HG03175 (cell line): ENCODE data around the gene KDM4C.

Experiments
- ATAC-seq: cut with Tn5 transposase; IDR thresholded peaks from one replicate; pipeline ENCODE4 v1.9.1; 2021; ENCODE audit warnings: mild to moderate bottlenecking, moderate library complexity; ENCODE audit not compliant: unreplicated experiment

KDM4C gene

DNA sequence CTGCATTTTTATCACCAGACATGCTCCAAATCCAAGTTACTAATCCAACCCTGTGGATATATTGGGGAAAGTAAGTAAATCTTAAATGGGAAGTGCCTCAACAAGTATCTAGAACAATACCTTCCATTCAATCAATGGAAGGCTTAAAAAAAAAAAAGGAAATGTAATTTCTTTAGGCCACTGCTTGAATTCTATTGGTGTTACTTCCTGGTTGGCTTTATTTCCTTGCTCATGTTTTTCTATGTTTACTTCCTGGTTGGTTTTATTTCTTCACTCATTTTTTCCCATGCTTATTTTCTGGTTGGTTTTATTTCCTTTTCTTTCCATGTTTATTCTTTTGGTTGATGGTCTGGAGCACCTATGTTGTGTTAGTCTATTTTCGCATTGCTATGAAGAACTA lies 363.9 kb downstream of the KDM4C start:
- ATAC-seq: no peak

DNA sequence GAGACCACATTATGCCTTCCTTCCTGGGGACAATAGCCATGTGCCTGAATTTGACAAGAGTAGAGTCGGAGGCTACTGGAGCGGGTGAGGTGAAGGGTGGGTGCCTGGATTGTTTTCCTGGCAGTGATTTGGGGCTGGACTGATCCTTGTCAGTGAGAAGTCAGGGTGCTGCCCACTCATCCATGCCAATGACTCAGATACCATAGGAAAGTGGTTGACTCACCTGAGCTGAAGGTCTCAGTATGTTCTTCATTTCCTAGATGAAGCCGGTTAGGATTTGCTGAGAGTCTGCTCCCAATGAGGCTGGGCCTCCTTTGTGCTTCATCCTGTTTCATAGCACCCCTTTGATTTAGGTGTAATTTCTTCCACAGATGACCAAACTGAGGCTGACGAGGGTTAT lies 366.0 kb downstream of the KDM4C start:
- no peak for ATAC-seq

DNA sequence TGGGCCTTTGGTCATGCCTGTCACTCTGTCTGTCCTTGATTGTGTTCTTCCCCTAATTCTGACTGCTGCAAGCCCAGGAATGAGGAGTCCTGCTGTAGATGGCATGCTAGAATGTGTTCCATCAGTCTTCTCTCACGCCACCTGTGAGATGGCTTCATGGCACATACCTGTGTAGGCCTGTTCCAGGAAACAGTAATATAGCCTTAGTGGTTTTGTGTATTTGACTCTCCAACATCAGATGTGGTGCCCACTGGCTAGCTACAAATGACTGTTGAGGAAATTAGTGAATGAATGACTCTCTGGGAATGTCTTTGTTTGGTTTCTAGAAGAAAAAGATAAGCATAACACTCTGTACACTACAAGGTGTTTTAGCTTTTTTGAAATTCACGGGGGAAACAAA lies 367.5 kb downstream of the KDM4C start:
- no peak for ATAC-seq

DNA sequence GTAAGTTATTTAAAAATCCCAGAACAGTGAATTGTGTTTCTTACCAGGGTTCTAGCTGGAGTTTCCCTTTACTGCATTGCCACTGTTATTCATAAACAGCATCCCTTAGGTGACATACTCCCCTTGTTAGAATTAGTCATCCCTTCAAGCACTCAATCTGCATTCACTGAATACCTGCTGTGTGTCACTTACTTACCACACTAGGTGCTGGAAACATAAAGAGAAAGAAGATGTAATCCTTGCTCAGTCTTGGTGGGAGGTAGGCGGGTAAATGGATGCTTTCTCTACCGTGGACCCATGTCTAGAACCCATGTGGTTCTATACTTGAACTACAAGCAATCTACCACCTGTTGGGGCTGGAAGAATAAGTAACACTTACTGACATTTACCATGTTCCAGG lies 371.6 kb downstream of the KDM4C start:
- no peak for ATAC-seq

DNA sequence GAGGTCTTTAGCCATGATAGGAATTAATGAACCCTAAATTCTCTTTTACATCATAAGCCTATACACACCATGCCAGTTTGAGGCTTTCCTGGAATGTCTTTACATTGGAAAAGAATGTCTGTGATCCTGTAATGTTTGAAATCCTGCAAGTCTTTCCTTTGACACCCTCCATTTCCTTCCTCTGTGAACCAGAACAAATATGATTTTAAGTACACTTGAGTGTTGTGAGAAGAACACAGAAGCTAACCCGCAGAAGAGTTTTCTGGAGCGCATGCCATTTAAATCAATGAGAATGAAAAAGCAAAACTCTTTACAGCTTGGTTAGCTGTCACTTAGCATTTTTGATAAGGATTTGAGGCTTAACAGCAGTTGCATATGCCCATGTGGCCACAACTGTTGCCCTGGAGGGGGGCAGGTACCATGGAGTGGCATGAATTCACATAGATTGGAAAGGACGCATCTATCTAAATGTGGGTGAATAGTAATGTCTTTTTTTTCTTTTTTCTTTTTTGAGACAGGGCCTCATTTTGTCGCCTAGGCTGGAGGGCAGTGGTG lies 372.6 kb downstream of the KDM4C start:
- no peak for ATAC-seq

DNA sequence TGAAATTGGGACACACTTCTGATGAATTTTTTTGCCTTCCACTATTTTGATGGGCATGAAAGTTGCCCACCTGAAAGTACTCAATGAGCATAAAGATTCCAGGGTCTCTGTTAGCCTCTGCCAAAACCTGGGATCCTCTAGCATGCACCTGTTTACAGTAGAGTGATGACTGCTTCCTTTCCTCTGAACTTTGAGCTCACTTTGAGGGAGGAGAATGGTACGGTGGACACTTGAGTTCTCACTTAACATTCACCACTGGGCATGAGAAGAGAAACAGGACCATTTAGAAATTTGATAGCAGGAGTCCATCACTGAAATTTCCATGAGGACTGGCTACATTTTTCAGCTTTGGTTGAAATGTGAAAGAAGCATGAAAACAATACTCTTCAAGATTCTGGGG lies 374.8 kb downstream of the KDM4C start:
- ATAC-seq: no peak

DNA sequence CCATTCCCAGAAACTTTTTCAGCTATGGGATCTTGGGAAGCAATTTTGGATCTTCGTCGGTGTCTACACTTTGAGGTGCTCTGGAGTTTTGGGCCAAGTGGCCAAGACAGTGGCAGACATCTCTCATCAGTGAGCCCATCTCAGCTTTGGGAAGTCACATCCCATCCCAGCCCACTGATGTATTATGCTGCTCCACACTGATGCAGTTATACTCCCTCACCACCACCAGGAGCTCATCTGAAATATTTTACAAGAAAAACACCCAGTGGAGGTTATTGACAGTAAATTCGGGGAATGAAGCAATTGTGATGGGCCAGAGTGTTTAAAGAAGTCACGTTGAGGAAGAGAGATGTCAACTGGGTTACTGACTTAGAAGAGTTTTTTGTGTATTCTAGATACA lies 378.0 kb downstream of the KDM4C start:
- no peak for ATAC-seq

DNA sequence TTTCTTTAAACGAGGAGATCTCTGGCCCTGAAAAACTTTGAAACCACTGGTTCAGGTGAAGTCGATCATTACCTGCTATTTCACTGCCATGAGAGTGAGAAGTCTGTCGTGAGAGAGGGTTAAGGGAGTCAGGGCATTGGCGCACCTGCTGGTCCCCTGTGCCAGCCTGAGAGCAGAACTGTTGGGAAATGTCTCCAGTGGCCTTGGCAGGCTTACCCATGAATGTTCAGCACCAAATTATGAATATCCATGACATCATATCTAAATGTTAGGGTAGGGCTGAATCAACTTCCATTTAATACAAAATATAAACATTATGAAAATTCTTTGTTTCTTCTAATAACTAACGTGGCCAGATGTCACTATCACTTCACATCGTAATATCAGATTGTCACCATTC lies 379.3 kb downstream of the KDM4C start:
- no peak for ATAC-seq

DNA sequence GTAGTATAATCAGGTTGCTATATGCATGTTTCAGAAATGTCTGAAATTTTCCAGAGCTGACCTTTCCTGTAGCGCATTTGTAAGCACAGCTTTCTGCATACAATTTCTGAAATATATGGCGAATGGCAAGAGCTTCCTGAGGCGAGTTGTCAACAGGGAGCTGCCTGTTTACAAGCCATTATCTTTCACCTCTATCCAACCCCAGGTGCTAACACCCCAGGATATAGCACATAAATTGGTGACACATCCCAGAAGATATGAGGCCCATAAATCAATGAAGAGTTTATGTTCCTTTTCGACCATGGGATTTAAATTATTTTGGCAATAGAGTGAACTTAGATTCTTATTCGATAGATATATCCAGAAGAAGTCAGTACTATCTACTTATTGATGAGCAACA lies 379.8 kb downstream of the KDM4C start:
- ATAC-seq: no peak

DNA sequence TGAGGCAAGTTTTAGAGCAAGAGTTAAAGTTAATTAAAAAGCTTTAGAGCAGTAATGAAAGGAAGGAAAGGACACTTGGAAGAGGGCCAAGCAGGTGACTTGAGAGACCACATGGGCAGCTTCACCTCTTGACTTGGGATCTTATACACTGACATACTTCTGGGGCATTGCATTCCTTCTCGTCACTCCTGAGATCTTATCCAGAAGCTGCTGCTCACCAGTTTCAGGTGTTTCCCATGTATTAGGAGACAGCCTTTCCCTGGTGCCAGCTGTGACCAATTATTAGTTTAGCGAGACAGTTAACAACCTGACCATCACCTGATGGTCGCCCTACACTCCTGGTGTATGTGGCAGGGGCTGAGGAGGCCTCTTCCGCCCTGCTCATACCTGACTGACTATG lies 382.1 kb downstream of the KDM4C start:
- no peak for ATAC-seq

DNA sequence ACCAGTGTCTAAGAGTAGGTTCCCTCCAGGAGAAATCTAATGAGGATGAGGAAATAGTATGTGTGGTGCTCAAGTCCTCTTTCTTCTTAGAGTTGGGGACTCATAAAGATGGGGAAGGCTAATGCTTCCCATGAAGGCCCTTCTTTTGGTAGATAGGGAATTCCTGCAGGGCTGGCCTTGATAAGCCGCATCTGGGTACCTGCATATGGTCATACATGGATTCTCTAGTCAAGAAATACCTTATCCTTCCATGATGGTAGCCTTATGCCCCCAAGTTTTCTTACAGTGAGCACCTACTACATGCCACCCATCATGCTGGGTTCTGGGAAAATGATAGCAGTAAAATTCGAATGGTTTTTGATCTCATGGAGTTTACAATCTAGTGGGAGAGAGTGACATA lies 382.6 kb downstream of the KDM4C start:
- ATAC-seq: no peak

DNA sequence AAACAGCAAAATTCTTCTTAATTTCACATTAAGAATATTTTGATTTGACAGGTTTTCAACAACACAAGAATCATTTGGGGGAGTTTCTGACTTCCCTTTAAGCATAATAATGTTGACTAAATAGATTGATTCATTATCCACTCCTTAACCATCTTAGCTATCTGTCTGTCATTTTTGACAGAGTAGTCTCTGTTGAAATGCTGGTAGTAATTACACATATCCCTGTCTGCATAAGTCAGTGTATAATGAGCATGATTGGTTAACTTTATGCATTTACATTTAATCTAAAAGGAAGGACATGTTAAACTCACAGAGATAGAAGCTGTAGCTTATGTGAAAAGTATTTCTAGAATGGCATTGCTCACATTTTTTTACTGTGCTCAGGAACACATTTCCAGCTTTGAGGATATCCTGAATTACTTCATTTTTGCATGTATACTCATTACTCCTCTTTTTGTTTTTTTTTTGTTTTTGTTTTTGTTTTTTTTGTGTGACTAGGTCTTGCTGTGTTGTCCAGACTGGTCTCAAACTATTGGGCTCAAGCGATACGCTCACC lies 385.9 kb downstream of the KDM4C start:
- ATAC-seq: no peak

DNA sequence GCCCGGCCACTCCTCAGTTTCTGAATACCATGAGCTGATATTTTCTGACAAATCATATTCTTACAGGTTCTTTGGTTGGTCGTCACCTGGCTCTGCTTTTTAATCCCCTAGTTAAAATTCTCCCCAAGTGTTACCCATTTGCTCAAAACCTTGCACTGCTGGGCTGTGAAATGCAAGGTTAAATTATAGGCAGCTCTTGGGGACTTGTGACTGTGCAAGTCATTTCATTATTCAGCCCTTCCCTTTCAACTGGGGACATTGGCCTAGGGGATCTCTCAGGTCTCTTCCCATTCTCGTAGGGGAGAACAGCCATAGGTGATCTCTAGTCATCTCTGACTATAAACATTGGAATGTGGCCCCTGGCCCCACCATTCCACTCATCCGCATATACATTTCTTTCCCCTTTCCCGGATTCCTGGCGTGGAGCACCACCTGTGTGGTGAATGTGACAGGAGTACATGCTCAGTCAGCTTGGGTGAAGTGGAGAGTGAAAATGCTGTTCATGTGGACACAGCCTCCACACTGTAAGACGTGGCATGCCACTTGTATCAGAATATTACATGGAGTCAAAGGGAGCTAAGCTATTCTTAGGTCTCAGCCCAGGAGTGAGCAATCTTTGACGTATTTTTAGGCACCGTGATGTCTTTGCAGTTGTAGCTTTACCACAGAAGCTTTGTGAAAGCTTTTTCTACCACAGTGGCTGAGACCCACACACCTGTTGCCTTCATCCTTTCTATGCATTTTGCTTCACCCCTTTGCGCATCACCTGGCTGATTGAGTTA lies 386.7 kb downstream of the KDM4C start:
- ATAC-seq: no peak

DNA sequence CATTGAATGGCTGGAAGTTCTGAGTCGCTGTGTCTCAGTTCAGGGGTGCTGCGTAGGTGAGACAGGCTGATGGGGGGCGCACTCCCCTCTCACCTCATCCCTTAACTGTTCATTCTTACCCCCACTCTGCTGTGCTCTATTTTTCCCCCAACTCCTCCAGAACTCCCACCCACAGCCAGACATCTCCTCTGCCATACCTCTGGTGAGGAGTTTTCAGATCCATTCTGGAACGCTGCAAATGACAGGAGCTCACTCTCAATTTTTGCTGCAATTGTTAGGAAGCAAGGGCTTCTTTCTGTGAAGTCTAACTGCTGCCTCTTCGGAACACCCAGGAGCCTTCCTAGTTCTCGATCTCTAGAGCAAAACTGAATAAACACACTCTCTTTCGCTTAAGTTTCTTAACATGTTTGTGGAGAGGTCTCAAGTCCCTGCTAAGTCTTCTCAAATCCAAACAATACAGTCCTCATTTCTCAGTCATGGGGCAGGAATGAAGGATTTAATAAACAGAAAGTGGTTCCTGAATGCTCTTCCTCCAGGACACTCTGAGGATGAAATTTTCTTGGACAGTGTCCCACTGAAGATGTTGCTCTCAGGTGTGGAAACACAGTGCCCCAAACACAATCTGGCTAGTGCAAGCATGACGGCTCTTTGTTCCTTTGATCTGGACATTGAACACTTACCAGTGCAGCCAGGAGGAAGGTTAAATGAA lies 387.7 kb downstream of the KDM4C start:
- no peak for ATAC-seq

DNA sequence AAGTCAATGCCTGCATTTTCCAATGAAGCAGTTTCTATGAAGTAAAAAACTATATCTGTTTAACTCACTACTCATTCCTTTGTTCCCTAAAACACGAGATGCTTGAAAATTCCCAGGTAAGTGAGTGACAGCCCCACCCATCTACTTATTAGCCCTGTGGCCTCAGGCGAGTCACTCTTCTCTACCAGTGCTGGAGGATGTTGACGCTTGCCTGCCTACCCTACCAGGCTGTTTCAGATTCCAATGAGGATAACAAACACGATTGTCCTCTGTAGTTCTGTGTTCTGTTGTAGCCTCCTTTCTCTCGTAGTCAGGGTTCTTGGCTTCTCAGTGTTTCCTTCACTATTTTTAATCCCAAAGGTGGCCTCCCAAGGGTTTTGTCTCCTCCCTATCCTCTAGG lies 388.8 kb downstream of the KDM4C start:
- no peak for ATAC-seq

DNA sequence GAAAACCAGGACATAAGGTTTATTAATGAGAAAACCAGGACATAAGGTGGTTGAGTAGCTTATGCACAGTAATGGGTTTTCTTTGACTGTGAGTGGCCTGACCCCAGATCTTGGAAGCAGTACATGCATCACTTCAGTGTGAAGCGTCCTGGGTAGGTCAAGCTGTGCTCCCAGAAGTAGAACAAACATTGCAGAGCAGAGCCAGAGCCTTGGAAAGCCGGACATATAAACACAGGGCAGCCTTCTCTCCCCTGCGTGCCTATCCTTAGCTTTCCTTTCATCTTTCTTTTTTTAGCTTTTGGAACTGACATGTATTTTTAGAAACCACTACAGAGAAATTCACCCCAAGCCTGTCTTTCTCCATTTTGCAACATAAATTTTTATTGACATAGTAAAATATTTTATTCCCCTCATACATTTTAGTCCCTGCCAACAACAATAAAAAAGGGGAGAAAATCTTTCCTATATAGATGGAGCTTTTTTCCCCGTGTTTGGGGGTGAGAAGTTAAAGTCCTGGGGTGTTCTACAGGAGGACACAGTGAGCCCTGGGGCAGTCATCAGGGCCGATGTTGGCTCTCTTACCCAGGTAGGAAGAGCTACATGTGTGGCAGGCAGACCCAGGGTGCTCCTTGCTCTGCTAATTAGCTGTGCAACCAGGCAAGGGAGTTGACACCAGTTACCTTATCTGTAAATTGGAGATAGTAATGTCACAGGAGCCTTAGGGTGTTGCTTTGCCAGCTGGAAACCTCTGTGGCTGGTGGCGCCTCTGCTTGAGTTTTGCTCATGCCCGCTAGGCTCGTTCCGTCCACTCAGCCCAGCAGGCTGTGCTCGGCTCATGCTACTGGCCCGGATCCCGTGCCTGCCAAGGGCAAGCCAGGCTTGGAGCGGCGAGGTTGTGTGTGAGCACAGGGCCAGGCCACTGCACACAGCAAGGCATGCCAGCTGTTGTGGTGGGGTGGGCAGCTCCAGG lies 389.6 kb downstream of the KDM4C start:
- ATAC-seq: no peak

DNA sequence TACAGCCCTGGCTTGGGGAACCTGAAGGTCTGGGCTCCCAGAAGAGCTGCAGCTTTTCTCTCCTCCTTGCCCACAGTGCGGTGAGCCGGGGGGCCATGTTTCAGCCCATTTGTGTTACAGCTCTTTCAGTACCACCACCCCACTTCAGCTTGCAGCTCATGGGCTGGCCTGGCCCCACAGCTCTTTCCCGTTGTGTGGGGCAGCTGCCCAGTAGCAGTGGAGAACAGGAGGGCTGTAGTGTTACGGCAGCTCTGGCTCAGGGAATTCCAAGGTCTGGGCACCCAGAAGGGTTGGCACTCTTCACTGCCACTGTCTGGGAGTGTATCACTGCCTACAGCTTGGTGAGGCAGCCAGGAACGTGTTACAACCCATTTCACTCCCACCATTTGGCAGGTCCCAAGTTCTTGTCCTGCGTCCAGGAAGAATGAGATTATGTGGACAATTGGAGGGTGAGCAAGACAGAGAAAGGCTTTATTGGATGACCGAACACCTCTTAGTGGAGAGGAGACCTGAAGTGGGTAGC lies 390.5 kb downstream of the KDM4C start:
- ATAC-seq: no peak

DNA sequence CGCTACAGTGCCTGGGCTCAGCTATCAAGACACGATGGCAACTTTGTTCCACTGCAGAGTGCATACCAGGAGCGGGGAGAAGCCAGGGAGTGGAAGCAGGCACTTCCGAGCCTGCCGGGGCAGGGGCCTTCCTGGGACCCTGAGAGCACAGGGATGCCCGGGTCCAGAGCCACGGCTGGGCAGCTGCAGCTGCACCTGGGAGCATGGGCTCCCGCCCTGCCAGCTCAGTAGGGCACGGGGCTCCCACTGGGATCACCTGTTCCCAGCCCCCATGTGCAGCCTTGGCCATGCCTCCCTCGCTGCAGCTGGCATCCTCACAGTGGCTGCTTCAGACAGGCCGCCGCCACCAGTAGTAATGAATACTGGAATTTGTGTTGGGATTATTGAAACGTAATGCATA lies 391.5 kb downstream of the KDM4C start:
- no peak for ATAC-seq

DNA sequence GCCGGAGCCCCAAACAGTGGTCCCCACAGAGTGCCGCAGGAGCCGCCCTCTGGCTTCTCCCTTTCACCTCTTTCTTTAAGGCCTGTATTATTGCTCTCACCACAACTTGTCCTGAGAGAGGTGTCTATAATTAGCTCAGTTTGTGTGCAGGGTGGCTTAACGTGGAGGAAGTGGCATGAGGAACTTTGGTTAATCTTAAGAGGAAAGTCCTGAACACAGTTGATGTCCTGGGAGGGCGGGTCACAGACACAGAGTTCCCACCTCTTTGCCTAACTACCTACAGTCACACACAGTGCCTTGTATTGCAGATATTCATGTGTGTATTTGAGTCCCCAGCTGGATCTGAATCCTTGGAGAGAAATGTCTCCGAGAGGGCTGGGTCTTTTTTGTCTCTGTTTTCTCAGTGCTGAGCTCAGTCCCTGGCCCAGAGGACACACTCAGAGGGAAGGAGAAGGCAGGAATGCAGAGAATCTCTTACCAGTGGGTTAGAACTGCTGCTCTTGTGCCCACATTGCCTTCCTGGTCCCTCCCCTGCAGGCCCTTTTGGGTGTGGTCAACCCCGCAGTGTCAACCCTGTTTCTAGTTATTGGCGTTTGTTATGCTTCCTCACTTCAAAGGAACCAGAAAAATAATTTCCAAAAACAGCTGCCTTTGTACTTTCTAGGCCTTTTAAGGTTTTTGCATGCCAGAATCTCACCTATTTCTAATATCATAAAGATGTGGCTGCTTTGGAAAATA lies 392.5 kb downstream of the KDM4C start:
- ATAC-seq: no peak

DNA sequence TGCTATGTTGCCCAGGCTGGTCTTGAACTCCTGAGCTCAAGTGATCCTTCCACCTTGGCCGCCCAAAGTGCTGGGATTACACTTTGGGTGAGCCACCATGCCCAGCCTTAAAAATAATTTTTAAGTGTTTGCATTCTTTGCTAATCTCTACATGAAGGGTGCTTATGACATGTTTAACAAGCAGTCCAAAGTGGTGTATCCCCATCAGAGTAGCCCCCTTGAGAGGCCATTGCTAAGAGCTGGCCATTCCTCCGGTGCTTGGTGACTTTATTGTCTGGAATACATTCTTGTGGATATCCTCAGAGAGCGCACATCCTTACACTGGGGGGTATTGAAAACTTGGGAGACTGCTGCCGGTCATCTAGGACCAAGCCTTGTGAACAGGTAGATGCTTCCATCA lies 395.4 kb downstream of the KDM4C start:
- ATAC-seq: no peak
